GM18907 (cell line): ENCODE measurements around the gene OR6N2.
A peak's percentile ranks its signal among the peaks of the same experiment; 100 is the strongest.

ENCODE experiments used
- ATAC-seq: cut with Tn5 transposase; IDR thresholded peaks from one replicate; pipeline ENCODE4 v1.9.1; 2021; ENCODE audit warnings: mild to moderate bottlenecking, moderate library complexity; ENCODE audit not compliant: unreplicated experiment

Gene OR6N2

GRCh38 chr1:158781104-158781503 lies at the start of gene OR6N2:
Gene OR6N2 (minus strand): TSS chr1:158781204. CDS start chr1:158777635, 3,569 bp downstream.
- ATAC-seq = no peak

GRCh38 chr1:158830074-158830677 lies 49.2 kb upstream of the OR6N2 start:
- ATAC-seq = peak; percentile 48

- ATAC-seq = no peak
Observed at GRCh38 chr1:158821723-158822122, 40.7 kb upstream of the OR6N2 start.

GRCh38 chr1:158819461-158820443 lies 38.7 kb upstream of the OR6N2 start:
- ATAC-seq = no peak

GRCh38 chr1:158818975-158819431 lies 38.0 kb upstream of the OR6N2 start:
- ATAC-seq = no peak

GRCh38 chr1:158818560-158818959 lies 37.6 kb upstream of the OR6N2 start:
- ATAC-seq = no peak

- ATAC-seq = no peak
Observed at GRCh38 chr1:158814970-158815369, 34.0 kb upstream of the OR6N2 start.

- no peak for ATAC-seq
Observed at GRCh38 chr1:158813164-158813563, 32.2 kb upstream of the OR6N2 start.

GRCh38 chr1:158812336-158812735 lies 31.3 kb upstream of the OR6N2 start:
- no peak for ATAC-seq

- ATAC-seq = no peak
Observed at GRCh38 chr1:158810311-158810710, 29.3 kb upstream of the OR6N2 start.

GRCh38 chr1:158809862-158810261 lies 28.9 kb upstream of the OR6N2 start:
- no peak for ATAC-seq

- ATAC-seq = no peak
Observed at GRCh38 chr1:158809256-158809655, 28.3 kb upstream of the OR6N2 start.

- no peak for ATAC-seq
Observed at GRCh38 chr1:158806916-158807536, 26.0 kb upstream of the OR6N2 start.

GRCh38 chr1:158803678-158804077 lies 22.7 kb upstream of the OR6N2 start:
- ATAC-seq = no peak

- ATAC-seq = no peak
Observed at GRCh38 chr1:158801396-158801795, 20.4 kb upstream of the OR6N2 start.

GRCh38 chr1:158800526-158800925 lies 19.5 kb upstream of the OR6N2 start:
- ATAC-seq = no peak

- no peak for ATAC-seq
Observed at GRCh38 chr1:158799689-158800088, 18.7 kb upstream of the OR6N2 start.

- no peak for ATAC-seq
Observed at GRCh38 chr1:158798531-158798930, 17.5 kb upstream of the OR6N2 start.

GRCh38 chr1:158794247-158794646 lies 13.2 kb upstream of the OR6N2 start:
- no peak for ATAC-seq

- no peak for ATAC-seq
Observed at GRCh38 chr1:158793604-158794003, 12.6 kb upstream of the OR6N2 start.
